Measurements from ENCODE around the gene TMEM254.
A peak's percentile ranks its signal among the peaks of the same experiment; 100 is the strongest.
"Not testable (repeated sequence)": the region's sequence is repeated elsewhere in the genome, so short reads cannot be mapped to it uniquely, and the experiment has no call there.

TMEM254 gene, protein sequence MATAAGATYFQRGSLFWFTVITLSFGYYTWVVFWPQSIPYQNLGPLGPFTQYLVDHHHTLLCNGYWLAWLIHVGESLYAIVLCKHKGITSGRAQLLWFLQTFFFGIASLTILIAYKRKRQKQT

DNA sequence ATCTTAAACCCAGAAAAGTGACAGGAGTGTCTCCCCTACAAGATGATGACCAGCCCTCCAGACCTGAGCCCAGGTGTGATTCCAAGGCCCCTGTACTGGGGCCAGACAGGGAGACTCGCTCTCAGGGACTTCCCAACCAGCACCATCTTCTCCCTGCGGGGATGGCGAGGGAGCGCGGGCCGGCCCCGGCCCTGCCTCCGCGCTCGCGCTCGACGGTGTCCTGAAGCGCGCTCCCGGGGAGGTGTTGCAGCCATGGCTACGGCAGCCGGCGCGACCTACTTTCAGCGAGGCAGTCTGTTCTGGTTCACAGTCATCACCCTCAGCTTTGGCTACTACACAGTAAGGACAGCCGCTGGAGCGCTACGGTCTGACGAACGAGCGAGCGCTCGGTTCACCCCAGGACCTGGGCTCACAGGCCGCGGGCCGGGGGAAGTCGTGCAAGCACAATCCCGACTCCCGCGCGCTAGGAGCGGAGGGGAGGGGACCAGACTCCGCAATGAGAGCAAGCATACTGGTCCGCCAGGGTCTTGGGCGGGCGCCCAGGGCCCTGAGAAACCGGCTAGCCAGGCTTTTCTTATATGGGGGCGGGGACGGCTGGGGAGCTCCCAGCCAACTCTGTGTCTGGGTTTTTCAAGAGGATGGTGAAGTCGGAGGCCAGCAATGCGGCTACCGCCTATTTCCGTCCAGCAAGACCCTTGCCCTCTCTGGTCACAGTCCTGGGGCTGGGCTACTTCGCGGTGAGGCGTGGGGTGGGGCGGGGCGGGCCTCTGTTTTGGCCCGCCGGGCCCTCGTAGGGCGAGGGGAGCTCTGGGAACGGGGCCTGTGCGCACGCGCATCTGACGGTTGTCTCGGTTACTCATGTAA lies at the start of gene TMEM254:
Gene TMEM254 (plus strand): TSS at position 218 of the 864 bp plus-strand sequence. CDS start 35 bp downstream, at position 253.
- peak; percentile 83 for DNase-seq

DNA sequence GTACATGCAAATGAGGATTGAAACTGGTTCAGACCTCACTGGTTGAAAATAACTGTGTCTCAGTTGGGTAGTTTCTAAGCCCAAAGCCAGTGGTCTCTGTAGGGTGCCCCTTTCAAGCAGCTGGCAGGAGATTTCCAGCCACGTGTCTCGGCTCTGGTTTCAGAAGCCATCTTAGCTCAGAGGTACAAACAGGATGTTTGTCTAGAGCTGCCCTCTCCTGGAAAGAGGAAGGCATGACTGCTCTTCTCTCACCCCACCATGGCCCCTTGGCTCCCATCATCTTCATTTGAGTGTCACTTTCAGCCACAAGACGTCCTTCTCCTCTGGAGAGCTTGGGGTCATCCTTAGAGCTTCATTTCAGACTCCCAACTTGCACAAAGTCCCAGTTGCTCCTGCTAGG lies 49.3 kb upstream of the TMEM254 start:
- DNase-seq, result not testable (repeated sequence)

DNA sequence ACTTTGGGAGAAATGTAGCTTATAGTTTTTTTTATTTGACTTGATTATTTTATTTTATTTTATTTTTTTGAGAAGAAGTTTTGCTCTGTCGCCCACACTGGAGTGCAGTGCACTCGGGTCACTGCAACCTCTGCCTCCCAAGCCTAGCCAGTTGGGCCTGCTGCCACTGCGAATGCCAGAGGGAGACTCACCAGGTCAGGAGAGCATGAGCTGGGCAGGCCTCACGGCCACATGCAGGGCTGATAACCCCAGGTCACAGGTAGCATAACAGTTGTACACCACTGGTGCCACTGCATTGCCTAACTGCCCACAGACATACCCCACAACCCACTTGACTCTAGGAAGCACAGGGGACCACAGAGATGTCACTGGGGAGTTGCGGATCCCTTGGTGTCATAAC lies 48.6 kb upstream of the TMEM254 start:
- not testable (repeated sequence) for DNase-seq

DNA sequence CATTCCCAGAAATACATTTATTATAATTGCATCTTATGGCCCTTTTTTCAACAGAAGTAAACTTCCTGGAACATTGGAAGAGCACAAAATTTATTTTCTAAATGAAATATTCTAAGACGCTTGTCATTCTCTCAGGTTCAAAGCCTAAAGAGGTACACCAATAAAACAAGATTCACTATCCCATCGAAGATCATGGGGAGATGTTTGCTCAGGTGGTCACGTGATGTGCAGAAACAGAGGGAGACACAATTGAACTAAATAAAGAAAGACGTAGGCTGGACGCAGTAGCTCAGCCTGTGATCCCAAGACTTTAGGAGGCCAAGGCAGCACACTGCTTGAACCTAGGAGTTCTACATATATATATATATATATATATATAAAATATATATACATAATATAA lies 46.0 kb upstream of the TMEM254 start:
- DNase-seq, result no peak

DNA sequence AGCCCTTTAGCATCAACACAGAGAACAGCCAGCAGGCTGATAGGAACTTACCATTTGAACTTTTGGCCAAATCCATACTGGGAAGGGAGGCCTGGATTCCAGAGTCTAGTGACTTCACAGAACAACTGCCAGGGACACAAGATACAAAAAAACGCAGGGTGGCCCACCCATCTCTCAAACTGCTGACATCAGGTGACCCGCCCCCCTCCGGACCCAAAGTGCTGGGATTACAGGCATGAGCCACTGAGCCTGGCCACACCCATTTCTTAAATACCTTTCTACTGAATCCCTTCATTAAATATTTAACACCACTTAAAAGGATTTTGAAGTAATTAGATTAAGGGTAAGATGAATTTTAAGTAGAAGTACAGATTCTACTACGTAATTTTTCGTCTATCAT lies 43.7 kb upstream of the TMEM254 start:
- not testable (repeated sequence) for DNase-seq

DNA sequence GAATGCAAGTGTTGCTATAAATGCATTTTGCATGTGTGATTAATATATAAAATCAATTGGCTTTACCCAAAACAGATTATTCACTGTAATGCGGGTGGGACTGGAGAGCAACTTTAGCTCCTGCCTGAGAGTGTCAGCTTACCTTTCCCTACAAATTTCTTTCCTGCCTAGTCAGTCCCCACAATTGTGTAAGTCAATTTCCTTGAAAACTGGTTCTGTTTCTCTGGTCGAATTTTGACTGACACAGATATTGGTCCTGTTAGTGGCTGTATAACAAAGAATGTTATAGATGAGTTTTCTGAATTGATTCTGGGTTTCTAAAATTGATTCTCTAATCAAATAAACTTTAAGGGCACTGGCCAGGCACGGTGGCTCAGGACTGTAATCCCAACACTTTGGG lies 43.0 kb upstream of the TMEM254 start:
- DNase-seq, result not testable (repeated sequence)

DNA sequence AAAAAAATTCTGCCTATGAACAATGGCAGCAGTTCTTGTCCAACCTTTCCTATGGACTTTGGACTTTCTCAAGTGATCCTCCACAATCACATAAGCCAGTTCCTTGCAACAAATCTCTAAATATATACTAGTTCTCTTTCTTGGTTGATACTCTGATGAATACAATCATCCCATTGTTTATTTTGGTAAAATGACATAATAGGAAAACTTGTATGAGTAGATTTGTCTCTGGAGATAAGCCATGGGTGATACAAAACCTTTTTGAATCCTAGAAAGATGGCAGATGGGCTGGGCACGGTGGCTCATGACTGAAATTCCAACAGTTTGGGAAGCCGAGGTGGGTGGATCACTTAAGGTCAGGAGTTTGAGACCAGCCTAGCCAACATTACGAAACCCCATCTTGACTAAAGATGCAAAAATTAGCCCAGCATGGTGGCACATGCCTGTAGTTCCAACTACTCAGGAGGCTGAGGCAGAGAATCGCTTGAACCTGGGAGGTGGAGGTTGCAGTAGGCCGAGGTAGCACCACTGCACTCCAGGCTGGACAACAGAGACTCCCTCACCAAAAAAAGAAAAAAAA lies 41.5 kb upstream of the TMEM254 start:
- not testable (repeated sequence) for DNase-seq

DNA sequence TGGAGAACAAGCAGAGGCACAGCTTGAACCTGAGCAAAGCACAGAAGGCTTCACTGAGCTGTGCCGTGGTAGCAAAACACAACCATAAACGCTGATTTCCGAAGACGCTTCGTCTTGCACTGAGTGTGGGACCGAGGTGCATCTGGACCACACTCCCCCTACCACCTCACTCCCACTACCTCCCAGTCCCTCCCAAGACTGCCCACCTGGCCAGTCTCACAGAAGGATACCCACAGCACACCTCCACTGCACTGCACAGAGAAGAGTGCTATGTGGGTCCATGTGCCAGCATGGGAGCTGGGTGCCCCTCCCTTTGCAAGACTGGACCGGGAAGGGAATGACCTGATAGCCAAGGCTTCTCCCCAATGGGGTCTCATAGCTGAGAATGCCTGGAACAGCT lies 40.2 kb upstream of the TMEM254 start:
- not testable (repeated sequence) for DNase-seq

DNA sequence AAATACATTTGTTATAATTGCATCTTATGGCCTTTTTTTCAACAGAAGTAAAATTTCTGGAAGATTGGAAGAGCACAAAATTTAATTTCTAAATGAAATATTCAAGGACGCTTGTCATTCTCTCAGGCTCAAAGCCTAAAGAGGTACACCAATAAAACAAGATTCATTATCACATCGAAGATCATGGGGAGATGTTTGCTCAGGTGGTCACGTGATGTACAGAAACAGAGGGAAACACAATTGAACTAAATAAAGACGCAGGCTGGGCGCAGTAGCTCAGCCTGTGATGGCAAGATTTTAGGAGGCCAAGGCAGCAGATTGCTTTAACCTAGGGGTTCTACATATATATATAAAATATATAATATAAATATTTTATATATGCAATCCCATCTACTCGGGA lies 37.3 kb upstream of the TMEM254 start:
- DNase-seq, result no peak

DNA sequence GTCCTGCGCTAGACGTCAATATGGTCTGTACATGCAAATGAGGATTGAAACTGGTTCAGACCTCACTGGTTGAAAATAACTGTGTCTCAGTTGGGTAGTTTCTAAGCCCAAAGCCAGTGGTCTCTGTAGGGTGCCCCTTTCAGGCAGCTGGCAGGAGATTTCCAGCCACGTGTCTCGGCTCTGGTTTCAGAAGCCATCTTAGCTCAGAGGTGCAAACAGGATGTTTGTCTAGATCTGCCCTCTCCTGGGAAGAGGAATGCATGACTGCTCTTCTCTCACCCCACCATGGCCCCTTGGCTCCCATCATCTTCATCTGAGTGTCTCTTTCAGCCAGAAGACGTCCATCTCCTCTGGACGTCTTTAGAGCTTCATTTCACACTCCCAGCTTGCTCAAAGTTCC lies 33.5 kb upstream of the TMEM254 start:
- not testable (repeated sequence) for DNase-seq

DNA sequence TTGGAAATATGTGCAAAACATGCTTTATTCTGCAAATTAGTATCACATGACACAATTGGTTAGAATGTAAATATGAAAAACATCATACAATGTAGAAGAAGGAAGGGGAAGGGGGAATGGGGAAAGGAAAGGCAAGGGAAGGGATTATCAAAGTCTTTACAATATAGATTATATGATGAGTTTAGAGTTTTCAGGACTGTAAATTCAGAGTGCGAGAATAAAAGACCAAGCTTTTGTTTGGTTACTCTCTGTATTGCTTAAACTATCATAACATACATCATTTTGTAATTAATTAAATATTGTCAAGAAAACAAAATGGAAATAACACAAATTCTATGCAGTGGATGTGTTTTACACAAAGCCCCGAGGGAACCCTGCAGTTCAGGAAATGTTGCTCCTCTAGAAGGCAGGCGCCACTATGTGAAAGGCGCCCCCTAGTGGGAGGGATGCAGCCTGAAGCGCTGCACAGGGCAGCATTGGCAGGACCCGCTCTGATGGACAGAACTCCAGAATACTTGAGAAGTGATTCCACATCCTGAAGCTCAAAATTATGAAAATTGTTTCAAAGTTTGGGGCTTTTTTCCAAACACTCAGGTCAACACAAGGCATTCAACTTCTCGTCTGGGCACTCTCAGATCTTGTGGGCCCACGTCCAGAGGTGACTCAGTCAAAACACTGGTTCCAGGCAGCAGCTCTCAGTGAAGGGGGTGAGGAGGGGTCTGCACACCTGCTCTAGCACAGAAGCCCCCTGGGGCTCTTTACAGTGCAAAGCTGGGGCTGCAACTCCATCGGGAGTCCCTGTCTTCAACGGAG lies 31.6 kb upstream of the TMEM254 start:
- DNase-seq, result peak; percentile 57

DNA sequence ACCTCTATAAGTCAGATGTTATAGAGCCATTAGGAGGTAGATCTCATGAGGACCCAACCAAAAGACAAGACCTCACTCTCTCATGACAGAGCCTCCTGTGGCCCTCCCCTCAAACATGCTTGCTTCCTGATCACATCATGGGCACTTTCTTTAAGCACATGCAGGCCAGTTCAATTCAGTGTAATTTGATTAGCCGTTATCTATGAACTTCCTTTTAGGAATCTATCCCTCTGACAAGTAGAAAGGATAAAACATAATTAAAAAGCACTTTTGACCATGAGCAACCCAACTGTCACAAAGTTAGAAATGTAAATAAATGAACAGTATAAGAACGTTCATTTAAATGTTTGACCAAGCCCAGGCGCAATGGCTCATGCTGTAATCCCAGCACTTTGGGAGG lies 27.7 kb upstream of the TMEM254 start:
- DNase-seq, result no peak

DNA sequence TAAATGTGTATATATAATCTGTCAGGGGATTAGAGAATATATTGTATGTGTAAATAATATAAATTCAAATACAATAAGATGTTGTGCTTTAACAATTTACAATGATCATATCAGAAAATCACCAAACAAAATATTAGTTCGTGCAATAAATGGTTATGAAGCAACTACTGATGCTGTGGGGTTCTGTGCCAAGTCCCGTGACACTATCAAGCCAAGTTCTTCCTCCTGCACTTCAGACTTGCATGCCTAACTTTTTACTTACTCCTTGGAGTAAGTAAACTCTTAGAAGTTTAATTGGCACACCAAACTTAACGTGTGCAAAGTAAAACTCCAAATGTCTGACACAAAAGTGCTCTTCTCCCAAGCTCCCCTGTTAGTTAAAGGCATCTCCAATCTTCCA lies 26.5 kb upstream of the TMEM254 start:
- no peak for DNase-seq

DNA sequence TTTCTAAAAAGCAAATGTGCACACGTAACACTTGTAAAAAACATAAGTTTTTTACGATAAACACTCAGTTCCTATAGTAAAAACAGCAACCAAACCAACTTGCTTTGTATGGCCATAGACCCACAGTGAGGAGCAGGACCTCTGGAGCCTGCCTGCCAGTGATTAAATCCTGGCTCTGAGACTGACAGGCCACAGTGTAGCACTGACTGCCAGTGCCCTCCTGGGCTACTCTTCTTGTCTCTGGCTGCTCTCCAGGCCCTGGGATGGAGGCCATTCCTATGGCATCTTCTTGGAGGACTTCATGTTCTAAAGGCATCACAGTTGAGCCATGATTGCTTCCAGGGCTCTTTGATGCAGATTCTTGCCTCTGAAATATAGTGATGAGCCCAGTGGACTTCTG lies 22.7 kb upstream of the TMEM254 start:
- DNase-seq, result no peak

DNA sequence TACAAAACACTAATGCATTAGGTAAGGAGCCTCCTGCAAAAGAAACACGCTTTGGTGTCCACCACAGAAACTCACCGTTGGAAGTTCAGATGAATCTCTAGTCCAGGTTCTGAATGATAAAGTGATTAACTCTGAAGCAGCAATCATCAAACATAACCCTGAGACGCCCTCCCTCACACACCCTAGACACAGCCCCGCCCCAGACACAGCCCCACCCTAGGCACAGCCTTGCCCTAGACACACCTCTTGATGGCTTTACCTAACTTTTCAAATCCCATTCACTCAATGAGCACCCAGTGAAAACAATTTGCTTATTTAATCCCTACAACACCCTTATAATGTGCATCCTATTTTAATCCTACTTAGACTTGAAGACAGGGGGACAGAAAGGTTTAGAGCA lies 21.3 kb upstream of the TMEM254 start:
- no peak for DNase-seq

DNA sequence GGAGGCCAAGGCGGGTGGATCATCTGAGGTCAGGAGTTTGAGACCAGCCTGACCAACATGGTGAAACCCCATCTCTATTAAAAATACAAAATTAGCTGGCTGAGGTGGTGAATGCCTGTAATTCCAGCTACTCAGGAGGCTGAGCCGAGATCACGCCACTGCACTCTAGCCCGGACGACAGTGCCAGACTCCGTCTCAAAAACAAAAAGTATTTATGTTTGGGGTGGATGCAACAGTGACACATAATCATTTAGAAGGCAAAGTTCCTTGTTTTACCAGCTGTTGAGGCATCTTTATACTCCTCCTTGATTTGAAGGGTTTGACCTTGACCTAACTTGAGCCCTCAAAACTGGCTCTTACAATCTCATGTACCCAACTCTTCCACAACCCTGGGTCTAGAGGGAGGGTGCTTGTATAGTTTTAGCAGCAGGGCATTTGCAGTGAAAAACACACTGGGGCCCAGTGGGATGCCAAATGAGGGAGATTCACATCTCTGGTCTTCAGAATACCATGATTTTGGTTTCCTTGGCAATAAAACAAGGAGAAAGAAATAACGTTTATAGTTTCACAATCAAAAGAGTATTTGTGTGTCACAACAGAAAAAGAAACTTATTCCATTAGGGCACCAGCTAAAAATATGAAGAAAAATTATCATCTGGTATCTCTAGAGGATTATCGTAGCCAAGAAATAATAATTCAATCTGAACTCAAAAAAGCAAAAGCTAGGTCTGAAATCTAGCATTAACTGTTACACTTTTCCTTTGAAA lies 14.2 kb upstream of the TMEM254 start:
- DNase-seq, result no peak

DNA sequence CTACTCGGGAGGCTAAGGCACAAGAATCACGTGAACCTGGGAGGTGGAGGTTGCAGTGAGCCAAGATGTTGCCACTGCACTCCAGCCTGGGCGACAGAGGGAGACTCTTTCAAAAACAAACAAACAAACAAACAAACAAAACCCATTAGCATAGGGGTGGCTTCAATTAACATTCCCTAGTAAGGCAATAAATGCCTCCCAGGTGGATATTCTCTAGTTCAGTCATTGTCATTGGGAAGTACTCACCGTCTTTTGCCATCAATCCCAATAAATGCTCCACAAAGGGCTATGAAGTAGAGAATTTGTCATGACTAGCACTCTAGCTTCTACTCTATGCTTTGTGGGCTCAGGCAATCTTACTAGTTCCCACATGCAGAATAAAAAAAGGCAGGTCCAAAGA lies 11.7 kb upstream of the TMEM254 start:
- DNase-seq, result no peak

DNA sequence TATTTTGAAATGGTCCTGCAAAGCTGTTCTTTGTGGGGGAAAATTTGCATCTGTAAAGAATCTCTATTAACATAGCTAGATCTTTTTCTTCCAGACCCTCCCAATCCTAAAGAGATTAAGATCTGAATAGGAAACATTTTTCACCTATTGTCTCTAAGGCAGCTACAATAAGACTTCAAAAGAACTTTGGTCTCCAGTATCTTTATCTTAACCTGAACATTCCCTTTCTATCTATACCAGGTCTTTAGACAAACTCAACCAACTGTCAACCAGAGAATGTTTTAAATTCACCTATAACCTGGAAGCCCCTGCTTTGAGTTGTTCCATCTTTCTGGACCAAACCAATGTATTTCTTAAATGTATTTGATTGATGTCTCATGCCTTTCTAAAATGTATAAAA lies 10.6 kb upstream of the TMEM254 start:
- not testable (repeated sequence) for DNase-seq

DNA sequence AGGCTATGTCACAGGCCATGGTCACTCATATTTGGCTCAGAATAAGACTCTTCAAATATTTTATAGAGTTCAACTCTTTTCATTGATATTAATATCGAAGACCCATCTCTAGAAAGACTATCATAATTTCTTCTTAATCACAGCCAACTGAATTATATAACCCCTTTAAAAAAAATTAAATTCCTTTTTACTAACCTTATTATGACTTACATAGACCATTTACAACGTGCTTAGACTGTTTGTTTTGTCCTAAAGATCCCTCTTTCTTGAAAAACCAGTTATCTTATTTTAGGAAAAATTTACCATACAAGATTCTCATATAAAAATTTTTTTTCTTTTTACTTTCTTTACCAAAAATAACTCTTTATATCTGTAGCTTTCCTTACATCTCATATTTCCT lies 10.2 kb upstream of the TMEM254 start:
- no peak for DNase-seq

DNA sequence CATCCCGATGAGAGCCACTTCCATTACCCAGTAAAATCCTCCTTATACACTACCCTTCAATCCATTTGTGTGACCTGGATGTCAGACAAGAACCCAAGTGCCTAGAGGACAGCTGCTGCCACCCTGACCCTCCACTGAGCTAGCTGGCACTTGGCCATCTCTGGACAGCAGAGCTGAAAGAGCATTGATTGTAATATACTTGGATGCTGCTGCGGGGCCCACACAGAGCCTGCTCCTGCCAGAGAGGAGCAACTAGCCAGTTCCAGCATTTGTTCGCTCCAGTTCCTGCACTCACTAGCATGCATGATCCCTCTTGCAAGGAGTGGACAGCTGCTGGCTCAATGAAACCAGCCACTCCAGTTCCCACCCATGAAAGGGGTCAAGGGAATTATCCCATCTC lies 8.4 kb upstream of the TMEM254 start:
- DNase-seq, result no peak

DNA sequence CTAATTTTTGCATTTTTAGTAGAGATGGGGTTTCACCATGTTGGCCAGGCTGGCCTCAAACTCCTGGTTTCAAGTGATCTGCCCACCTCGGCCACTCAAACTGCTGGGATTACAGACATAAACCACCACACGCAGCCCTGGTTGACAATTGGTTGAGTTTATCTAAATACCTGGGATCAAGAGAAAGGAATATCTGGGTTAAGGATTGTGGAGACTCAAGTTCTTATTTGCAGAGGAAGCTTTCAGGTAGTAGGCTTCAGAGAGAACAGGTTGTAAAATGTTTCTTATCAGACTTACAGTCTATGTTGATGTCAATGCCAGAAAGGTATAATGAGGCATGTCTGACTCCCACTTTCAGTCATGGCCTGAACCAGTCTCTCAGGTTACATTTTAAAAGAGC lies 5.9 kb upstream of the TMEM254 start:
- no peak for DNase-seq

DNA sequence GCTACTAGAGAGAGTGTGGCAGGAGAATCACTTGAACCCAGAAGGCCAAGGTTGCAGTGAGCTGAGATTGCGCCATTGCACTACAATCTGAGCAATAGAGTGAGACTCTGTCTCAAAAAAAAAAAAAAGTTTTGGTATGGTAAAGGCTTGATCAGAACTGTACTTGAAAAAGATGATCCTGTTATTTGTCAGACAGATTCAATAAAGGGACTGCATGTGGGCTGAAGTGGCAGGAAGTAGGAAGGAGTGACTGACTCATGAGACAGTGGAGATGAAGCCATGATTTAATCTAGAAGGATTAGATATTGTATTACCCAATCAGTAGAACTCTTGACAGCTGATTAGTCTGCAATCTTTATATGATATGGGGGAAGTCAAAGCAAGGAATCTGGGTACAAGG lies 2.7 kb upstream of the TMEM254 start:
- no peak for DNase-seq

All from stimulated activated naive CD4-positive, alpha-beta T cell treated with Interleukin-2 at 50 U/mL for 16 hours (primary cell).